K562 (cell line): ENCODE data around the gene MBOAT7. TPM values are rescaled to one million over a fixed set of nuclear protein-coding genes. Genes with fewer than 3 reads are reported as not detected.

Experiments used
- ASH1L ChIP-seq: fragments of 450-650 bp; IDR thresholded peaks from 2 replicates; pipeline ENCODE4 v1.6.1; 2018; ENCODE audit warnings: borderline replicate concordance, mild to moderate bottlenecking, low read depth; ENCODE audit not compliant: partially characterized antibody
- ELF1 ChIP-seq: fragments of 200-800 bp; sonication (Bioruptor generic); IDR thresholded peaks from 2 replicates; pipeline ENCODE4 v1.6.1; 2016; ENCODE audit warnings: missing genetic modification characterization, missing compliant biosample characterization
- HNRNPLL ChIP-seq: fragments of 200-400 bp; formaldehyde crosslinking; IDR thresholded peaks from 2 replicates; pipeline ENCODE4 v1.6.1; 2017; ENCODE audit warnings: low read length, low read depth, mild to moderate bottlenecking; ENCODE audit not compliant: poor library complexity, severe bottlenecking
- JUND ChIP-seq, 2 experiments: IDR thresholded peaks; 2 replicates in 1 of 2; 3 replicates in 1 of 2; pipeline ENCODE4 v1.6.1; 2011; ENCODE audit warnings: borderline replicate concordance in 2 of 2, low read depth in 2 of 2, low read length in 2 of 2, improper control_type of control experiment in 1 of 2, missing biosample characterization in 1 of 2, missing genetic modification characterization in 1 of 2, missing genetic modification reagents in 1 of 2
- KAT2B ChIP-seq: IDR thresholded peaks from one replicate; pipeline ENCODE4 v1.6.1; 2012; ENCODE audit warnings: low read depth, mild to moderate bottlenecking, control low read depth, inconsistent platforms, low read length, moderate library complexity
- KAT7 ChIP-seq: sonication (generic); formaldehyde crosslinking; IDR thresholded peaks from 2 replicates; pipeline ENCODE4 v1.8.0; 2022; ENCODE audit warnings: missing genetic modification reagents, mild to moderate bottlenecking, borderline replicate concordance
- MAFK ChIP-seq: IDR thresholded peaks from 2 replicates; pipeline ENCODE4 v1.6.1; 2011; ENCODE audit warnings: low read length, improper control_type of control experiment
- NCOA4 ChIP-seq: fragments of 450-650 bp; IDR thresholded peaks from 2 replicates; pipeline ENCODE4 v1.6.1; 2018; ENCODE audit warnings: mild to moderate bottlenecking; ENCODE audit not compliant: partially characterized antibody
- PTTG1 ChIP-seq: fragments of 450-650 bp; IDR thresholded peaks from 2 replicates; pipeline ENCODE4 v1.6.1; 2016; ENCODE audit warnings: low read depth, mild to moderate bottlenecking, missing genetic modification characterization, missing compliant biosample characterization
- RFX5 ChIP-seq: IDR thresholded peaks from 2 replicates; pipeline ENCODE4 v1.6.1; 2011; ENCODE audit warnings: low read depth, mild to moderate bottlenecking, improper control_type of control experiment, low read length
- RFX7 ChIP-seq: fragments of 250-450 bp; sonication (Bioruptor Pico); IDR thresholded peaks from 2 replicates; pipeline ENCODE4 v1.5.1; 2021; ENCODE audit warnings: mild to moderate bottlenecking
- SMARCB1 ChIP-seq: IDR thresholded peaks from 2 replicates; pipeline ENCODE4 v1.6.1; 2011; ENCODE audit warnings: improper control_type of control experiment, low read depth; ENCODE audit not compliant: insufficient read length
- TAF7 ChIP-seq: fragments of 450-650 bp; IDR thresholded peaks from 2 replicates; pipeline ENCODE4 v1.6.1; 2016; ENCODE audit warnings: missing genetic modification characterization, missing compliant biosample characterization
- TAF9B ChIP-seq: fragments of 450-650 bp; IDR thresholded peaks from 2 replicates; pipeline ENCODE4 v1.6.1; 2018; ENCODE audit warnings: mild to moderate bottlenecking; ENCODE audit not compliant: partially characterized antibody
- ZNF217 ChIP-seq: sonication (generic); formaldehyde crosslinking; IDR thresholded peaks from 2 replicates; pipeline ENCODE4 v1.8.0; 2022; ENCODE audit warnings: mild to moderate bottlenecking, missing genetic modification reagents
- ZSCAN29 ChIP-seq: fragments of 450-650 bp; IDR thresholded peaks from 2 replicates; pipeline ENCODE4 v1.6.1; 2017
- polyA plus RNA-seq, 8 experiments: library from polyadenylated mRNA; depleted of rRNA in 4 of 8; stranded (reverse) in 5 of 8; unstranded in 3 of 8; fragments of >200 nt; fragmentation: Nextera tagmentation in 2 of 8; fragmentation: Illumina TruSeq in 1 of 8; extraction: Ambion mirVana in 2 of 8; extraction: Trizol in 1 of 8; gene quantifications; 2 replicates each; pipeline versions ENCODE4 v1.2.1 to v1.2.3, GENCODE V29; 2011 to 2014; ENCODE audit warnings: inconsistent platforms in 1 of 8, missing spikeins in 1 of 8
- total RNA-seq, 7 experiments: library from RNA; depleted of rRNA in 6 of 7; stranded (reverse); fragments of >200 nt in 6 of 7; fragmentation: Illumina TruSeq in 2 of 7; extraction: Trizol in 2 of 7; gene quantifications; 2 replicates each; pipeline versions ENCODE4 v1.2.1 to v1.2.3, GENCODE V29; 2011 to 2021; ENCODE audit warnings: low replicate concordance in 1 of 7
- TF ChIP-seq, protein P1 (sequence below): sonication (generic); formaldehyde crosslinking; IDR thresholded peaks from 2 replicates; pipeline ENCODE4 v1.4.0; 2020; ENCODE audit warnings: mild to moderate bottlenecking, missing genetic modification reagents
- TF ChIP-seq, protein P2 (sequence below): sonication (generic); formaldehyde crosslinking; IDR thresholded peaks from 2 replicates; pipeline ENCODE4 v1.8.1; 2023; ENCODE audit warnings: mild to moderate bottlenecking, missing genetic modification reagents
- TF ChIP-seq, protein P3 (sequence below): IDR thresholded peaks from 3 replicates; pipeline ENCODE4 v1.6.1; 2011; ENCODE audit warnings: borderline replicate concordance, mild to moderate bottlenecking; ENCODE audit not compliant: insufficient read length, insufficient read depth
- TF ChIP-seq, protein P4 (sequence below): fragments of 450-650 bp; IDR thresholded peaks from 2 replicates; pipeline ENCODE4 v1.7.0; 2016; ENCODE audit warnings: borderline replicate concordance

MBOAT7 gene
- total and polyA plus RNA-seq, 9 of the 15 experiments (the other 6 are each of a cell fraction or from before 2014, with no cell fraction given): 1.4 to 153 (median 56.1) TPM

DNA sequence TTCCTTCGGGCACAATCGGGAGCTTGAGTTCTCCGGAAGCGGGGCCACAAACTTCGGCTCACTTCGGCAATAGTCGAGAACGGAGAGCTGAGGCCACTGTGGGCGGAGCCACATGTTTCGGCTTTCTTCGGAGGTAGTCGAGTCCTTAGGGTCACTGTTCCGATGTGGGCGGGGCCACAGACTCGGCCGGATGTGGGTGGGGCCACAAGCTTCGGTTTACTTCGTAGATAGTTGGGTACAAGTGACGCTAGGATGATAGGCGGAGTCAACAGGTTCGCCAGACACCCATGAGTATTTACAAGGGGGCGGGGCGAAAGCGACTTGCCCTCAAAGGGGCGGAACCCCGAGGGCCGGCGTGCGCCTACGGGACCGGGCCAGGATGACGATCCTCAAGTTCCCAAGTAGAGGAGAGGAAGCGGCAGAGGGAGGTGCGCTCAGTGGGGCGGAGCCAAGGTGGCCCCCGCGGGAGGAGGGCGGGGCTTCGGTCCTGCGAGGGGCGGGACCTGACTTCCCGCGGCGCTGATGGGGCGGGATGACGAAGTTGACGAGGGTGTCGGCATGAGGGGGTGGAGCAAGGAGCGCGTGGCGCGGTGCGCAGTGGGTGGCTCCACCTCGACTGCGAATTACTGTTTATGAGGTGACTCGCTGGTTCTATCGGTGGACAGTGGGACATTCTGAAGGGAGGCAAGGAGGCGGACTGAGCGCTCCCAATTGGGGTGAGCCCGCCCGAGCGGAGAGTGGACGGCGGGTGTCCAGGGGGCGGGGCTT lies 539 bp upstream of the MBOAT7 start (continued):
- TF ChIP-seq NCOA4 (no peak), JUND (IDR thresholded peaks at IDR 0.05; ENCODE audit: borderline replicate concordance, low read depth, low read length) (peak; percentile 42; the same call in 1 of the 2 replicates), JUND (tag; IDR thresholded peaks at IDR 0.05; ENCODE audit: borderline replicate concordance, low read depth, low read length) (no peak; the same call in 2 of the 3 replicates), KAT7 (CRISPR knock-in tag) (no peak), SMARCB1 (no peak), KAT2B (no peak), TAF9B (no peak), ASH1L (no peak), TAF7 (tag) (no peak), MAFK (no peak), ZNF217 (CRISPR knock-in tag) (no peak), ELF1 (0 out of 2 replicates have a peak, but pooled peaks have one; percentile 1), PTTG1 (tag) (no peak), RFX7 (no peak), ZSCAN29 (no peak), HNRNPLL (peak; percentile 83), RFX5 (no peak; the same call in 1 of the 2 replicates)
- TF ChIP-seq, protein P1, sequence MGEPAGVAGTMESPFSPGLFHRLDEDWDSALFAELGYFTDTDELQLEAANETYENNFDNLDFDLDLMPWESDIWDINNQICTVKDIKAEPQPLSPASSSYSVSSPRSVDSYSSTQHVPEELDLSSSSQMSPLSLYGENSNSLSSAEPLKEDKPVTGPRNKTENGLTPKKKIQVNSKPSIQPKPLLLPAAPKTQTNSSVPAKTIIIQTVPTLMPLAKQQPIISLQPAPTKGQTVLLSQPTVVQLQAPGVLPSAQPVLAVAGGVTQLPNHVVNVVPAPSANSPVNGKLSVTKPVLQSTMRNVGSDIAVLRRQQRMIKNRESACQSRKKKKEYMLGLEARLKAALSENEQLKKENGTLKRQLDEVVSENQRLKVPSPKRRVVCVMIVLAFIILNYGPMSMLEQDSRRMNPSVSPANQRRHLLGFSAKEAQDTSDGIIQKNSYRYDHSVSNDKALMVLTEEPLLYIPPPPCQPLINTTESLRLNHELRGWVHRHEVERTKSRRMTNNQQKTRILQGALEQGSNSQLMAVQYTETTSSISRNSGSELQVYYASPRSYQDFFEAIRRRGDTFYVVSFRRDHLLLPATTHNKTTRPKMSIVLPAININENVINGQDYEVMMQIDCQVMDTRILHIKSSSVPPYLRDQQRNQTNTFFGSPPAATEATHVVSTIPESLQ (CRISPR knock-in tag): no peak
- TF ChIP-seq, protein P2, sequence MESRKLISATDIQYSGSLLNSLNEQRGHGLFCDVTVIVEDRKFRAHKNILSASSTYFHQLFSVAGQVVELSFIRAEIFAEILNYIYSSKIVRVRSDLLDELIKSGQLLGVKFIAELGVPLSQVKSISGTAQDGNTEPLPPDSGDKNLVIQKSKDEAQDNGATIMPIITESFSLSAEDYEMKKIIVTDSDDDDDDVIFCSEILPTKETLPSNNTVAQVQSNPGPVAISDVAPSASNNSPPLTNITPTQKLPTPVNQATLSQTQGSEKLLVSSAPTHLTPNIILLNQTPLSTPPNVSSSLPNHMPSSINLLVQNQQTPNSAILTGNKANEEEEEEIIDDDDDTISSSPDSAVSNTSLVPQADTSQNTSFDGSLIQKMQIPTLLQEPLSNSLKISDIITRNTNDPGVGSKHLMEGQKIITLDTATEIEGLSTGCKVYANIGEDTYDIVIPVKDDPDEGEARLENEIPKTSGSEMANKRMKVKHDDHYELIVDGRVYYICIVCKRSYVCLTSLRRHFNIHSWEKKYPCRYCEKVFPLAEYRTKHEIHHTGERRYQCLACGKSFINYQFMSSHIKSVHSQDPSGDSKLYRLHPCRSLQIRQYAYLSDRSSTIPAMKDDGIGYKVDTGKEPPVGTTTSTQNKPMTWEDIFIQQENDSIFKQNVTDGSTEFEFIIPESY (CRISPR knock-in tag): no peak
- TF ChIP-seq, protein P3, sequence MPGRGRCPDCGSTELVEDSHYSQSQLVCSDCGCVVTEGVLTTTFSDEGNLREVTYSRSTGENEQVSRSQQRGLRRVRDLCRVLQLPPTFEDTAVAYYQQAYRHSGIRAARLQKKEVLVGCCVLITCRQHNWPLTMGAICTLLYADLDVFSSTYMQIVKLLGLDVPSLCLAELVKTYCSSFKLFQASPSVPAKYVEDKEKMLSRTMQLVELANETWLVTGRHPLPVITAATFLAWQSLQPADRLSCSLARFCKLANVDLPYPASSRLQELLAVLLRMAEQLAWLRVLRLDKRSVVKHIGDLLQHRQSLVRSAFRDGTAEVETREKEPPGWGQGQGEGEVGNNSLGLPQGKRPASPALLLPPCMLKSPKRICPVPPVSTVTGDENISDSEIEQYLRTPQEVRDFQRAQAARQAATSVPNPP: no peak
- TF ChIP-seq, protein P4, sequence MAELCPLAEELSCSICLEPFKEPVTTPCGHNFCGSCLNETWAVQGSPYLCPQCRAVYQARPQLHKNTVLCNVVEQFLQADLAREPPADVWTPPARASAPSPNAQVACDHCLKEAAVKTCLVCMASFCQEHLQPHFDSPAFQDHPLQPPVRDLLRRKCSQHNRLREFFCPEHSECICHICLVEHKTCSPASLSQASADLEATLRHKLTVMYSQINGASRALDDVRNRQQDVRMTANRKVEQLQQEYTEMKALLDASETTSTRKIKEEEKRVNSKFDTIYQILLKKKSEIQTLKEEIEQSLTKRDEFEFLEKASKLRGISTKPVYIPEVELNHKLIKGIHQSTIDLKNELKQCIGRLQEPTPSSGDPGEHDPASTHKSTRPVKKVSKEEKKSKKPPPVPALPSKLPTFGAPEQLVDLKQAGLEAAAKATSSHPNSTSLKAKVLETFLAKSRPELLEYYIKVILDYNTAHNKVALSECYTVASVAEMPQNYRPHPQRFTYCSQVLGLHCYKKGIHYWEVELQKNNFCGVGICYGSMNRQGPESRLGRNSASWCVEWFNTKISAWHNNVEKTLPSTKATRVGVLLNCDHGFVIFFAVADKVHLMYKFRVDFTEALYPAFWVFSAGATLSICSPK: no peak
